Natural killer cell treated with Interleukin-12 subunit alpha and Interleukin-12 subunit beta and Interleukin-15 and Interleukin-18, amount 100 ng/mL, for 72 hours (primary cell): ENCODE measurements around the gene FOCAD. TPM values are rescaled to one million over a fixed set of nuclear protein-coding genes. Genes with fewer than 3 reads are reported as not detected.
"Not testable (repeated sequence)": the region's sequence is repeated elsewhere in the genome, so short reads cannot be mapped to it uniquely, and the experiment has no call there.

Source experiments
- ATAC-seq, 2 donors: fragments of 150-1000 bp; cut with Tn5 transposase in 1 of 2; sonication (Bioruptor Pico), chemical (Tn5 transposase) in 1 of 2; 2 replicates each; pipeline ENCODE4 v1.10.0; 2021
- DNase-seq: peaks from one replicate; pipeline ENCODE4 v3.0.0; 2022; ENCODE audit warnings: low spot score
- H3K27ac Mint-ChIP-seq, 2 donors: 1 replicate in 1 of 2; 2 replicates in 1 of 2; pipeline ENCODE4 v1.8.0; 2022; ENCODE audit warnings: mixed read lengths in 2 of 2, mild to moderate bottlenecking in 1 of 2, moderate library complexity in 1 of 2
- H3K27me3 Mint-ChIP-seq, 2 donors: 1 replicate in 1 of 2; 2 replicates in 1 of 2; pipeline ENCODE4 v1.8.0; 2022; ENCODE audit warnings: mixed read lengths in 2 of 2
- H3K36me3 Mint-ChIP-seq: one replicate; pipeline ENCODE4 v1.8.0; 2022; ENCODE audit warnings: mixed read lengths
- H3K4me1 Mint-ChIP-seq, 2 donors: 1 replicate in 1 of 2; 2 replicates in 1 of 2; pipeline ENCODE4 v1.8.0; 2022; ENCODE audit warnings: low read depth in 2 of 2, mixed read lengths in 2 of 2, mild to moderate bottlenecking in 1 of 2
- H3K4me3 Mint-ChIP-seq: one replicate; pipeline ENCODE4 v1.8.0; 2022; ENCODE audit warnings: mixed read lengths
- H3K9me3 Mint-ChIP-seq: 2 replicates; pipeline ENCODE4 v1.8.0; 2022; ENCODE audit warnings: mixed read lengths
- total RNA-seq, 2 donors: library from RNA; stranded (reverse); gene quantifications; one replicate each; pipeline ENCODE4 v1.2.3, GENCODE V29; 2022

FOCAD gene
- total RNA-seq, 2 donors from 2014 or later, result 26.6 to 40.7 TPM

DNA sequence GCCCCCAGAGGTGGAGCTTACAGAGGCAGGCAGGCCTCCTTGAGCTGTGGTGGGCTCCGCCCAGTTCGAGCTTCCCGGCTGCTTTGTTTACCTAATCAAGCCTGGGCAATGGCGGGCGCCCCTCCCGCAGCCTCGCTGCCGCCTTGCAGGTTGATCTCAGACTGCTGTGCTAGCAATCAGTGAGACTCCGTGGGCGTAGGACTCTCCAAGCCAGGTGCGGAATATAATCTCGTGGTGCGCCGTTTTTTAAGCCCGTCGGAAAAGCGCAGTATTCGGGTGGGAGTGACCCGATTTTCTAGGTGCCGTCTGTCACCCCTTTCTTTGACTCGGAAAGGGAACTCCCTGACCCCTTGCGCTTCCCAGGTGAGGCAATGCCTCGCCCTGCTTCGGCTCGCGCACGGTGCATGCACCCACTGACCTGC, 25.8 kb upstream of the FOCAD start:
- H3K9me3 Mint-ChIP-seq, H3K4me1 Mint-ChIP-seq, H3K27ac Mint-ChIP-seq, ATAC-seq, H3K36me3 Mint-ChIP-seq, H3K27me3 Mint-ChIP-seq, DNase-seq: not testable (repeated sequence)
- peak overlapping the region; percentile 25 for H3K4me3 Mint-ChIP-seq

DNA sequence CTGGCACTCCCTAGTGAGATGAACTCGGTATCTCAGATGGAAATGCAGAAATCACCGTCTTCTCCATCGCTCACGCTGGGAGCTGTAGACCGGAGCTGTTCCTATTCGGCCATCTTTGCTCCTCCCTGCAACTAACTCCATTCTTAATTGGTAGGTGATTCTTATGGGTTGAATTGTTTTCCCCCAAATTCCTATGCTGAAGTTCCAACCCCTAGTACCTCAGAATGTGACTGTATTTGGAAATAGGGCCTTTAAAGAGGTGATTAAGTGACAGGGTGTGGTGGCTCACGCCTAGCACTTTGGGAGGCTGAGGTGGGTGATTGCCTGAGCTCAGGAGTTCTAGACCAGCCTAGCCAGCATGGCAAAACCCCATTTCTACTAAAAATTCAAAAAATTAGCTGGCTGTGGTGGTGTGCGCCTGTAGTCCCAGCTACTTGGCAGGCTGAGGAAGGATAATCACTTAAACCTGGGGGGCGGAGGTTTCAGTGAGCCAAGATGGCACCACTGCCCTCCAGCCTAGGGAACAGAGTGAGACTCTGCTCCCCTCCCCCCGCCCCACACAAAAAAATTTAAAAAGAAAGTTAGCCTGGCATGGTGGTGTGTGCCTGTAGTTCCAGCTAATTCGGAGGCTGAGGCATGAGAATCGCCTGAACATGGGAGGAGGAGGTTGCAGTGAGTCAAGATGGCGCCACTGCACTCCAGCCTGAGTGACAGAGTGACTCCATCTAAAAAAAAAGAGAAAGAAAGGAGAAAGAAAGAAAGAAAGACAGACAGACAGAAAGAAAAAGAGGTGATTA, 25.2 kb upstream of the FOCAD start:
- Mint-ChIP-seq H3K9me3 (no peaks in the 10 kb centered on the region), H3K36me3 (no peaks in the 10 kb centered on the region), H3K4me1 (no peaks in the 10 kb centered on the region), H3K4me3 (peak overlapping the region; percentile 25), H3K27me3 (peaks cover 6 to 10% of the 10 kb centered on the region in 2 donors), H3K27ac (no peak overlapping the region)
- DNase-seq, result no peak
- no peak for ATAC-seq

DNA sequence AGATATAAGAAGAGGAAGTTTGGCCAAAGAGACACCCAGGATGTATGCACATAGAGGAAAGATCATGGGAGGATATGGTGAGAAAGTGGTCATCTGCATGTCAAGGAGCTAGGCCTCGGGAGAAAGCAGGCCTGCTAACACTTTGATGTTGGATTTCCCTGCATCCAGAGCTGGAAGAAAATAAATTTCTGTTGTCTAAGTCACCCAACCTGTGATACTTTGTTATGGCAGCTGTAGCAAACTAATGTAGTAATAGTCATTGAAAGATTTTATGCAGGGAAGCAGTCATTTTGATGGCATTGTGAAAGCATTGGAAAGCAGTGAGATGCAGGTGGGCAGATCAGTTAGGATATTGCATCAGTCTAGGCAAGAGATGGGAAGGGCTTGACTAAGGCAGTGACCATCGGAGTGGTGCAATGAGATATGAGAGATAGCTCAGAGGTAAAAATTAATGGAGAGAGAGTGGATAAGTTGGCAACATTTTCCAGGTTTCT, 24.5 kb upstream of the FOCAD start:
- Mint-ChIP-seq H3K36me3 (no peaks in the 10 kb centered on the region), H3K27ac (no peak overlapping the region), H3K9me3 (no peaks in the 10 kb centered on the region), H3K4me1 (no peaks in the 10 kb centered on the region), H3K4me3 (no peak overlapping the region), H3K27me3 (peaks cover 3 to 6% of the 10 kb centered on the region in 2 donors)
- DNase-seq (no peak), ATAC-seq (no peak)

GRCh38 chr9:20662156-20662555, 21.9 kb upstream of the FOCAD start:
- Mint-ChIP-seq H3K27ac (no peak overlapping the region), H3K9me3 (no peaks in the 10 kb centered on the region), H3K4me3 (no peak overlapping the region), H3K4me1 (no peaks in the 10 kb centered on the region), H3K36me3 (no peaks in the 10 kb centered on the region), H3K27me3 (peaks cover 5 to 6% of the 10 kb centered on the region in 2 donors)
- DNase-seq (no peak), ATAC-seq (no peak)

GRCh38 chr9:20663133-20663532, 20.9 kb upstream of the FOCAD start:
- H3K27me3 Mint-ChIP-seq, result peaks cover 5 to 6% of the 10 kb centered on the region in 2 donors
- no peak for DNase-seq
- H3K4me1 Mint-ChIP-seq, result no peaks in the 10 kb centered on the region
- H3K4me3 Mint-ChIP-seq, result no peak overlapping the region
- no peak for ATAC-seq
- H3K9me3 Mint-ChIP-seq, result no peaks in the 10 kb centered on the region
- no peak overlapping the region for H3K27ac Mint-ChIP-seq
- no peaks in the 10 kb centered on the region for H3K36me3 Mint-ChIP-seq

DNA sequence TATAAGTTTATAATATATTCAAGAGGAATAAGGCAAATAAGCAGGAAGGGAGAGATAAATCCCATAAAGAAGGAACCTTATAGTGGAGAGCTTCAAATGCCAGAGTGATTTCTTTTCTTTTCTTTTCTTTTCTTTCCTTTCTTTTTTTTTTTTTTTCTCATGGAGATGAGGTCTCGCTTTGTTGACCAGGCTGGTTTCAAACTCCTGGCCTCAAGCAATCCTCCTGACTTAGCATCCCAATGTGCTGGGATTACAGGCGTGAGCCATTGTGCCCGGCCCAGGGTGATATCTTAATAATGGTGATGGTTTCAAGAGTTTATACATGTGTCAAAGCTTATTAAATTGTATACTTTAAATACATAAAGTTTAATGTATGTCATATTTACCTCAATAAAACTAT, 19.6 kb upstream of the FOCAD start:
- H3K27ac Mint-ChIP-seq, result no peak overlapping the region
- H3K36me3 Mint-ChIP-seq, result no peaks in the 10 kb centered on the region
- H3K9me3 Mint-ChIP-seq, result no peaks in the 10 kb centered on the region
- H3K4me3 Mint-ChIP-seq, result no peak overlapping the region
- DNase-seq, result no peak
- ATAC-seq, result no peak
- no peaks in the 10 kb centered on the region for H3K4me1 Mint-ChIP-seq
- peaks cover 5 to 6% of the 10 kb centered on the region in 2 donors for H3K27me3 Mint-ChIP-seq

DNA sequence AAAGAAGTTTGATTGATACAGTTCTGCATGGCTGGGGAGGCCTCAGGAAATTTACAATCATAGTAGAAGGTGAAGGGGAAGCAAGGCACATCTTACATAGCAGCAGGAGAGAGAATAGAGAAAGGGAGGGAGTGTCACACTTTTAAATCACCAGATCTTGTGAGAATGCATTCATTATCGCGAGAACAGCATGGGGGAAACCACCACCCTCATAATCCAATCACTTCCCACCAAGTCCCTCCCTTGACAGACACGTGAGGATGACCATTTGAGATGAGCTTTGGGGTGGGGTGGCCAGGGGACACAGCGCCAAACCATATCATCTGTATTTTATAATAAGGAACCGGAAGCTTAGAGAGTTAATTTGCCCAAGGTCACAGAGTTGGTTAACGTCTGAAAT, 13.7 kb upstream of the FOCAD start:
- peaks cover 0 to 3% of the 10 kb centered on the region in 2 donors for H3K27me3 Mint-ChIP-seq
- no peak overlapping the region for H3K4me3 Mint-ChIP-seq
- ATAC-seq, result no peak
- H3K36me3 Mint-ChIP-seq, result no peaks in the 10 kb centered on the region
- no peaks in the 10 kb centered on the region for H3K4me1 Mint-ChIP-seq
- DNase-seq, result no peak
- no peak overlapping the region for H3K27ac Mint-ChIP-seq
- H3K9me3 Mint-ChIP-seq, result no peaks in the 10 kb centered on the region

- Mint-ChIP-seq H3K4me3 (no peak overlapping the region), H3K27me3 (no peaks in the 10 kb centered on the region), H3K27ac (no peak overlapping the region), H3K36me3 (no peaks in the 10 kb centered on the region), H3K9me3 (no peaks in the 10 kb centered on the region), H3K4me1 (no peaks in the 10 kb centered on the region)
- ATAC-seq (no peak), DNase-seq (no peak)
Measured at GRCh38 chr9:20671635-20672034, 12.4 kb upstream of the FOCAD start.

GRCh38 chr9:20673537-20673936, 10.5 kb upstream of the FOCAD start:
- H3K27ac Mint-ChIP-seq, DNase-seq, H3K27me3 Mint-ChIP-seq, H3K36me3 Mint-ChIP-seq, H3K9me3 Mint-ChIP-seq, ATAC-seq, H3K4me1 Mint-ChIP-seq, H3K4me3 Mint-ChIP-seq: not testable (repeated sequence)

GRCh38 chr9:20681467-20681866, 2.6 kb upstream of the FOCAD start:
- Mint-ChIP-seq H3K4me1 (peaks cover 16 to 17% of the 10 kb centered on the region in 2 donors), H3K9me3 (no peaks in the 10 kb centered on the region), H3K27ac (no peak overlapping the region), H3K27me3 (no peaks in the 10 kb centered on the region), H3K36me3 (no peaks in the 10 kb centered on the region), H3K4me3 (no peak overlapping the region)
- DNase-seq (no peak), ATAC-seq (no peak)

GRCh38 chr9:20683351-20684034, 566 bp upstream of the FOCAD start:
- peak in 1 of 2 donors; percentile 1 for ATAC-seq
- Mint-ChIP-seq H3K27me3 (no peaks in the 10 kb centered on the region), H3K9me3 (no peaks in the 10 kb centered on the region), H3K36me3 (no peaks in the 10 kb centered on the region), H3K4me1 (peaks cover 16 to 17% of the 10 kb centered on the region in 2 donors), H3K27ac (peak overlapping the region; percentile 10 to 20), H3K4me3 (peak overlapping the region; percentile 92)
- DNase-seq, result no peak

GRCh38 chr9:20684875-20685696, 1.0 kb downstream of the FOCAD start:
- peak overlapping the region; percentile 65 to 83 for H3K27ac Mint-ChIP-seq
- no peaks in the 10 kb centered on the region for H3K36me3 Mint-ChIP-seq
- no peaks in the 10 kb centered on the region for H3K9me3 Mint-ChIP-seq
- ATAC-seq, result no peak
- H3K4me3 Mint-ChIP-seq, result peak overlapping the region; percentile 92
- peaks cover 16 to 17% of the 10 kb centered on the region in 2 donors for H3K4me1 Mint-ChIP-seq
- H3K27me3 Mint-ChIP-seq, result no peaks in the 10 kb centered on the region
- no peak for DNase-seq

DNA sequence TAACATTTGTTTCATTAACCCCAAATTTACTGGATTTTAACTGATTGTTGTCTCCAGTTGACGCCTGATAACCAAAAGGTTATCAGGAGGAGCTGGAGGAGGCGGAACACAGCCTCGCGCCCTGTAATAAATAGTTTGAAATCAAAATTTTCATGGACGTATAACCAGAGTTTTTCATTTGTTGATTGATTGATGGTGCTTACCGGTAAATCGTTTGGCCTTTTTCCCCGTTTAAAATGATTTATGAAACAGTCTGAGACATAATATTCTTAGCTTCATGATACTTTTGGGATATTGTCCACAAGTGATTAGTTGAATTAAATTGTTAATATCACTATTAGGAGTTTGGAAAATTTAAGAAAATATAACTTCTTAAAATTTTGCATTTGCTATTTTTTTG, 1.7 kb downstream of the FOCAD start:
- no peak for ATAC-seq
- no peak overlapping the region for H3K27ac Mint-ChIP-seq
- H3K36me3 Mint-ChIP-seq, result no peaks in the 10 kb centered on the region
- H3K4me1 Mint-ChIP-seq, result peaks cover 16 to 17% of the 10 kb centered on the region in 2 donors
- no peak overlapping the region for H3K4me3 Mint-ChIP-seq
- DNase-seq, result no peak
- no peaks in the 10 kb centered on the region for H3K27me3 Mint-ChIP-seq
- no peaks in the 10 kb centered on the region for H3K9me3 Mint-ChIP-seq
